ENCODE measurements around the gene COX6B1.

Gene COX6B1

GRCh38 chr19:35641515-35642151 lies 6.5 kb upstream of the COX6B1 start, which contains the start of gene ETV2:
Gene ETV2, plus strand, starts transcription at chr19:35641745. Its CDS starts 716 bp downstream, at chr19:35642461.
- ChIA-PET CTCF (no interaction called here), POLR2A (no interaction called here)
- DNase-seq (ENCODE audit: extremely low spot score), result peak; percentile 66
- no peak for TF ChIP-seq CTCF (IDR thresholded peaks at IDR 0.05; ENCODE audit: control extremely low read depth, extremely low read depth, low read depth, missing control alignments)

- POLR2A ChIA-PET, result interaction anchor here (0.6 to 1.3 kb wide), 2 partner anchors 30 to 535 kb away, joined by 3 read pairs; partner anchors contain the start of gene HAUS5
- DNase-seq (ENCODE audit: extremely low spot score), result no peak
- CTCF ChIA-PET, result interaction anchor here (1.1 to 1.5 kb wide), 2 partner anchors 94 to 97 kb away, joined by 3 to 4 read pairs; no protein-coding TSS in a partner anchor
- TF ChIP-seq CTCF (IDR thresholded peaks at IDR 0.05; ENCODE audit: control extremely low read depth, extremely low read depth, low read depth, missing control alignments), result no peak
These were observed 5.8 kb upstream of the COX6B1 start for GRCh38 chr19:35642312-35642711.

GRCh38 chr19:35642798-35643254 lies 5.3 kb upstream of the COX6B1 start:
- ChIA-PET POLR2A (interaction anchor here (1.2 to 1.3 kb wide), 2 partner anchors 30 to 98 kb away, joined by 3 read pairs; partner anchors contain the start of gene HAUS5), CTCF (interaction anchor here (1.1 to 1.5 kb wide), 3 partner anchors 95 to 132 kb away, joined by 3 to 4 read pairs (median 4); no protein-coding TSS in a partner anchor)
- DNase-seq (ENCODE audit: extremely low spot score), result no peak
- no peak for TF ChIP-seq CTCF (IDR thresholded peaks at IDR 0.05; ENCODE audit: control extremely low read depth, extremely low read depth, low read depth, missing control alignments)

GRCh38 chr19:35643255-35644205 lies 4.6 kb upstream of the COX6B1 start:
- ChIA-PET POLR2A (interaction anchor here (0.5 to 1.3 kb wide), 7 partner anchors 28 to 174 kb away, joined by 3 to 4 read pairs (median 3); partner anchors contain the start of gene HAUS5), CTCF (interaction anchor here (0.7 to 1.6 kb wide), 9 partner anchors 12 to 288 kb away, joined by 3 to 5 read pairs (median 4); no protein-coding TSS in a partner anchor)
- no peak for TF ChIP-seq CTCF (IDR thresholded peaks at IDR 0.05; ENCODE audit: control extremely low read depth, extremely low read depth, low read depth, missing control alignments)
- peak; percentile 88 for DNase-seq (ENCODE audit: extremely low spot score)

- CTCF ChIA-PET, result interaction anchor here (0.7 to 1.6 kb wide), 8 partner anchors 12 to 136 kb away, joined by 3 to 5 read pairs (median 4); no protein-coding TSS in a partner anchor
- peak; percentile 96 for DNase-seq (ENCODE audit: extremely low spot score)
- POLR2A ChIA-PET, result interaction anchor here (0.6 to 1.2 kb wide), 4 partner anchors 29 to 58 kb away, joined by 3 to 4 read pairs (median 4); no protein-coding TSS in a partner anchor
- no peak for TF ChIP-seq CTCF (IDR thresholded peaks at IDR 0.05; ENCODE audit: control extremely low read depth, extremely low read depth, low read depth, missing control alignments)
These were observed 3.7 kb upstream of the COX6B1 start for GRCh38 chr19:35644206-35644986.
